GM19463 (cell line): ENCODE results near the gene OCEL1.
"Not testable (repeated sequence)": the region's sequence is repeated elsewhere in the genome, so short reads cannot be mapped to it uniquely, and the experiment has no call there.

ENCODE experiments used
- ATAC-seq: cut with Tn5 transposase; IDR thresholded peaks from one replicate; pipeline ENCODE4 v1.9.1; 2021; ENCODE audit warnings: mild to moderate bottlenecking, moderate library complexity; ENCODE audit not compliant: unreplicated experiment

Gene OCEL1

DNA sequence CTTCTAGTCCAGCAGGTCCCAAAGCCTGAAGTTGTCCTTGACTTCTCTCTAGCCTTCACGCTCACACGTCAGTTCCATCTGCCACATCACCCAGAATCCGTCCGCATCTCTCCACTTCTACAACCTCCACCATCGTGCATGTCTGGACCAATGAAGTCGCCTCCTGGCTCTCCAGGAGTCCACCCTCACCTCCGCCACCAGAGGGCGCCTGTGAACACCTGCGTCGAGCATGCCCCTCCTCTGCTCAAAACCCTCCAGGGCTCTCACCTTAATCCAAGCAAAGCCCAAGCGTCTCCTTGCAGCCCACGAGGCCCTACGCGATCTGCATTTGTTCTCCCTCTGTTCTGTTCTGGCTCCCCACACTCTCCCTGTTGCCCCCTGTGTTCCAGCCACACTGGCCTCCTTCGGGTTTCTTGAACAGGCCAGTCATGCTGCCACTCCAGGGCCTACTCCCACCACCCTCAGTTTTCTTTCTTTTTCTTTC lies 34.9 kb downstream of the OCEL1 start:
- ATAC-seq: peak; percentile 76

DNA sequence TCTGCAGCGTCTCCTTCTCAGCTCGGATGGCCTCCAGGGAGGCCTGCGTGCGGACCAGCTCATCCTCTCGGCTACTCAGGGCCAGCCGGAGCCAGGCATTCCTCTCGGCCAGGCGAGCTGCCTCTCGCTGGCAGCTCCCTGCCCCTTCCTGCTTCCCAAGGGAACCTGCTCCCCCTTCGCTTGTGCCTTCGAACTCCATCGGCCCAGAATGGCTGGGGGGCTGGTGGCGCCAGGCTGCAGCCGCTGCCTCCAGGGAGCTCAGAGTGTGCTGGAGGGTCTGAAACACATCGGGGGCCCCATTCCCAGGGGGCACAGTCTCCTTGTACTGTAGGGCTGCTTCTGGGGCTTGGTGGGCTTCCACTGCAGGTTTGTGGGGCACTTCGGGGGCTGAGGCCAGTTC lies 36.5 kb downstream of the OCEL1 start:
- ATAC-seq: no peak

DNA sequence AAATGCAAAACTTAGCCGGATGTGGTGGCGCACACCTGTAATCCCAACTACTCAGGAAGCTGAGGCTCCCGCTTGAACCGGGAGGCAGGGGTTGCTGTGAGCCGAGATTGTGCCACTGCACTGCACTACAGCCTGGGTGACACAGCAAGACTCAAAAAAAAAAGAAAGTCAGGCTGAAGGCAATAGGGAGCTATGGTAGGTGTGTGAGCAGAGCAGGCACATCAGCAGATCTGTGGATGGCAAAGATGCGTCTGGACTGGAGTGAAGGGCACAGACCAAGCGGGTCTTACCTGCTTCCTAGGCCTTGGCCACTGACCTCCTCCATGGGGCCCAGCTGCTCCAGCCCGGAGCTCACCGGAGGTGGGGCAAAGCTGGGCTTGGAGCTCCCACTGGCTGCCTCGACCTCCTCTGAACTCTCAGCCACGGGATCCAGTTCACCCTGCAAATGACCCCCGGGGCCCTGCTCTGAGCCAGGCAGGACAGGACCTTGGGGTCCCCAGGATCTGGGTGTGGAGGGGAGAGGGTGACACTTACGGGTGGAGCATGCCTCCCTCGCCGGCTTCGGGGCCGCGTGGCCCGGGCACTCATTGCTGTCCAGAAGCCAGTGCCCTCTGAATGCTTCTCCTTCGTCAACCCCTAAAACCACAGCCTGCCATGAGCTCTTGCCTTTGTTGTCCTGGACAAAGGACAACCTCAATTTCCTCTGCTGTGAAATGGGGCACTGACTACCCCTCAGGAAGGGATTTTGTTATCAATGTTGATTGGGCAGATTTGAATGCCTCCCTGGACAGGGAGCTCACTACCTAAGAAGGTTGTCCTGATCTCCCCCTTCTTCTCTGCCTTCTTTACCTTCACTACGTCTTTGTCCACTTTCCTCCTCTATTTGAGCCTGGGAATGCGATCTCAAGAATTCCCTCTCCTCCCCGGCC lies 38.0 kb downstream of the OCEL1 start:
- no peak for ATAC-seq

DNA sequence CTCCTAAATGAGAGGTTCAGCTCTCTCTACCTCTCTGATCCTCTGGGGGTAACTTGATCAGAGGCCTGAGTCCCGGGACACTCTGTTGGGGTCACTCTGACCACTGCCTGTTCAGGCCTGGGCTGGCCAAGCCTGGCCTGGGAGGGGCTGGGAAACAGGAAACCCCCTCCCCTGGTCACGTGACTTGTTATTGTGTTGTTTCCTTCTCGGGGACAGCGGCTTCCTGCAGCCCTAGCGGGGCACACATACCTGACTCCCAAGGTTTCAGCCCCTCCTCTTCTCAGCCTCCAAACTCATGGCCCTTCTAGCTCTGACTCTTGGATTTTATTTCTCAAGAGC lies 38.6 kb downstream of the OCEL1 start, which contains the start of gene USHBP1:
Gene USHBP1, minus strand, starts transcription at position 105 of the 339 bp plus-strand sequence. CDS start 446 bp downstream, outside the sequence.
- no peak for ATAC-seq

DNA sequence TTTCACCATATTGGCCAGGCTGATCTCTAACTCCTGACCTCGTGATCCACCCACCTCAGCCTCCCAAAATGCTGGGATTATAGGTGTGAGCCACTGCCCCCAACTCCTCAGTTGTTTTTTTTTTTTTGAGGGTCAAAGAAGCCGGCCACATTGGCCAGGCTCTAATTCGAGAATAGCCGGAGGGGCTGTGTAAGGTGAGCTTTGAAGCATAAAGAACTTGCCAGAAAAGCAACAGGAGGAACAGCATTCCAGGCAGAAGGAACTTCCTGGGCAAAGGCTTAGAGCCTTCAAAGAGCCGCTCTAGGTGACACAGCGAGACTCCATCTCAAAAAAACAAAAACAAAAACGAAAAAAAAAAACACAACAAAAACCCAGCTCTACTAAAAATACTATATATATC lies 40.0 kb downstream of the OCEL1 start:
- ATAC-seq: no peak

DNA sequence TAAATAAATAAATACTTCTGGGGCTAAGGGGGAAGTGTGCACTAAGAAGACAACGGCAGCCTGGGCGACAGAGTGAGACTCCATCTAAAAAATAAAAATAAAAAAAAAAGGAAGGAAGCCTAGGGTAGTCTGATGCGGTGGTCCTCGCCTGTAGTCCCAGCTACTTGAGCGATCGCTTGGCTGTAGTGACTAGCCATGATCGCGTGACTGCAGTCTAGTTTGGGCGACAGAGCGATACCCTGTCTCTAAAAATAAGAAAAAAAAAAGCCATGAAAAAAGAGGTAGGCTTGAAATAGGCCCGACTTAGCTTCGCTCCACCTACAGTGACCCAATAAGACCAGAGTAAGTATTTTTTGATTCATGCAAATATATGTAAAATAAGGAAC lies 40.6 kb downstream of the OCEL1 start:
- peak; percentile 3 for ATAC-seq

DNA sequence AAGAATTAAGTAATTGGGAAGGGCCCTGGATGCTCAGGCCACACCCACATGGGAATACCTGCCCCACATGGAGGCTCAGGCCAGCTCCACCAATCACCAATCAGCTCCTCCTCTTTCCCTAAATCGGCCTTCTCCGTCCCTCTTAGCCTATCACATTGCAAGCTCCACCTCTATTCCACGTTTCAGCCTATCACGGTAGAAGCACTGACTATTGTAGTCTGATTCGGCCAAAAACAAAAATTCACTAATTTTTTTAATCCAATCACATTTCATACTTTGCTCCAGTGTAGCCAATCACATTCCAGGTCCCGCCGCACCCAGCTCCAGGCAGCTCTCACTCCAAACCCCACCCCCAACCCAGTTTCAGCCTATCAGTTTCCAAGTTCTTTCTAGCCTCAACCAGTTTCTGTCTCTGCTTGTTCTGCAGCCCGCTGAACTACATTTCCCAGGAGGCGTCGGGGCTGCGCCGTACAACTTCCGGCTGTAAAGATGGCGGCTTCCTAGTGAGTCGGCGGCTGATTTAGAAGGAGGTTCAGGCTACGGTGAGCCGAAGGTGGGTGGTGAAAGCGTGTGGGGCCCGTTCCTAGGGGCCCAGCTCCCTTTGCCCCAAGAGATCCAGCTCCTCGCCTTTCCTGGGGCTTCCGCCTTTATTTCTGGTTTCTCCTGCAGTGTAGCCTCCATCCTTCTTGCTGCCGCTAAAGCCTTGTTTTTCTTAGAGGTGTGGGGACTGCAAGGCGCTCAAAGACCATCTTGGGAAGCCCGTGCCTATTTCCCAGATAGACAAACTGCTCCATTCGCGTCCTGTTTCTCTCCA lies 41.2 kb downstream of the OCEL1 start, which contains the start of gene BABAM1:
Gene BABAM1, plus strand, starts transcription at position 469 of the 814 bp plus-strand sequence. CDS start 1,364 bp downstream, outside the sequence.
- peak; percentile 89 for ATAC-seq

DNA sequence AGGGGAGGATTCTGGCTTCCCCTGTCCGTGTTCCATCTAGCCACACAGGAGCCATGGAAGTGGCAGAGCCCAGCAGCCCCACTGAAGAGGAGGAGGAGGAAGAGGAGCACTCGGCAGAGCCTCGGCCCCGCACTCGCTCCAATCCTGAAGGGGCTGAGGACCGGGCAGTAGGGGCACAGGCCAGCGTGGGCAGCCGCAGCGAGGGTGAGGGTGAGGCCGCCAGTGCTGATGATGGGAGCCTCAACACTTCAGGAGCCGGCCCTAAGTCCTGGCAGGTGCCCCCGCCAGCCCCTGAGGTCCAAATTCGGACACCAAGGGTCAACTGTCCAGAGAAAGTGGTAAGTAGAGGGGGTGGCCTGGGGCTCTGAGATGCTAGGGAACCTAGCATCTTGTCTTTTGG lies 42.7 kb downstream of the OCEL1 start:
- ATAC-seq: no peak

DNA sequence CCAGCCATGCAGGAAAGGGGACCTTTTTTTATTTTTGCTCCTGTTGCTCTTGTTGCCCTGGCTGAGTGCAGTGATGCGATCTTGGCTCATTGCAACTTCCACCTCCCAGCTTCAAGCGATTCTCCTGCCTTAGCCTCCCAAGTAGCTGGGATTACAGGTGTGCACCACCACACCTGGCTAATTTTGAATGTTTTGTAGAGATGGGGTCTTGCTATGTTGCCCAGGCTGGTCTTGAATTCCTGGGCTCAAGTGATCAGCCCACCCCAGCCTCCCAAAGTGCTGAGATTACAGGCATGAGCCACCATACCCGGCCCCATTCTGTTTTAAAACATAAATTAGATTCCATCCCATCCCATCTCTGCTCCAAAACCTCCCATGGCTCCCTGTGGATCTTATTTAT lies 48.9 kb downstream of the OCEL1 start:
- ATAC-seq: not testable (repeated sequence)

DNA sequence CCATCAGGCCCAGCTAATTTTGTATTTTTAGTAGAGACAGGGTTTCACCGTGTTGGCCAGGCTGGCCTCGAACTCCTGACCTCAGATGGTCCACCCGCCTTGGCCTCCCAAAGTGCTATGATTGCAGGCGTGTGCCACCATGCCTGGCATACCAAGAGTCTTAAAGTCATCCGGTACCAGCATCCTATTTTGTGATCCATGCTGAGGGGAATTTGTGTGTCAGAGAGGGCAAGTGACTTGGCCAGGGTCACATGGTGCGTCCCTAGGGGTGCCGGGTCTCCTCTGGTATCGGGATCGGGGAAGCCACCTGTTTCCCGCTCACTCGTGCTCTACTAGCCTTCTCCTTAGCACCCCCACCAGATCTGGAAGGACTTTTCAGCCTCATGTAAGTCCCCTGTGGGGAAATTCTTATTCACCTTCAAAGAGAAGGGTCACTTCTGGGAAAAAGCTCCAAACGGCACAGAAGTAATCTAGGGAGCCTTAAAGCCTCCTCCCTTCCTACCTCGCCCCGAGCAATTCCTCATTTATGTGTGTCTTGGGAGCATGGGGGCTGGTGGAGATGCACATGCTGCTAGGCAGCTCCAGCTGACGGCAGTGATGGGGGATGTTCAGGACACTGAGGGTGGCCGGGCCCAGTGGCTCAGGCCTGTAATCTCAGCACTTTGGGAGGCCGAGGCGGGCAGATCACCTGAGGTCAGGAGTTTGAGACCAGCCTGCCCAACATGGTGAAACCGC lies 49.6 kb downstream of the OCEL1 start:
- no peak for ATAC-seq
